NT2/D1 (cell line): ENCODE data around the gene ZNF652.

ENCODE experiments used
- SUZ12 ChIP-seq: IDR thresholded peaks from 2 replicates; pipeline ENCODE4 v1.6.1; 2011; ENCODE audit not compliant: insufficient read length, insufficient read depth; ENCODE audit errors: extremely low read depth
- YY1 ChIP-seq: IDR thresholded peaks from 2 replicates; pipeline ENCODE4 v1.6.1; 2011; ENCODE audit not compliant: insufficient read length, insufficient read depth
- ZNF274 ChIP-seq: IDR thresholded peaks from 2 replicates; pipeline ENCODE4 v1.6.1; 2011; ENCODE audit warnings: mild to moderate bottlenecking, low read depth, low read length

GRCh38 chr17:49287481-49287880 is 74.6 kb downstream of the ZNF652 start:
- TF ChIP-seq YY1 (no peak), ZNF274 (no peak), SUZ12 (no peak)
